ENCODE data around the gene RGS7.

DNA sequence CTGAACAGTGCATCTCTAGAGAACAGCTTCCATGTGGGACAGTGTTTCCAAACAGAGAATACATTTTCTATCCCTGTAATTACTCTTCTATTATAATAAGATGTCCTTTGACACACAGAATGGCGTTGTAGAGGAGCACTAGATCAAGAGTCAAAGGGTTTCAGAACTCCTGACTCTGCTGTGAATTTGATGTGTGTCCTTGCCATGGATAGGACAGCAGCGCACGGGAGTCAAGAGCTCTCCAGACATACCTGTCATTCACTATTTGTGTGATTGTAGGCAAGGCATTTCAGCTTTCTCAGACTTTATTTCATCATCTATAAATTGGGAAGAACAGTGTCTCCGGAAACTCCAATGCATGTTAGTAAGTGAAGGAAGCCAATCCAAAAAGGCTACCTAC is 176.4 kb downstream of the RGS7 start:
- TF ChIP-seq, protein P1, sequence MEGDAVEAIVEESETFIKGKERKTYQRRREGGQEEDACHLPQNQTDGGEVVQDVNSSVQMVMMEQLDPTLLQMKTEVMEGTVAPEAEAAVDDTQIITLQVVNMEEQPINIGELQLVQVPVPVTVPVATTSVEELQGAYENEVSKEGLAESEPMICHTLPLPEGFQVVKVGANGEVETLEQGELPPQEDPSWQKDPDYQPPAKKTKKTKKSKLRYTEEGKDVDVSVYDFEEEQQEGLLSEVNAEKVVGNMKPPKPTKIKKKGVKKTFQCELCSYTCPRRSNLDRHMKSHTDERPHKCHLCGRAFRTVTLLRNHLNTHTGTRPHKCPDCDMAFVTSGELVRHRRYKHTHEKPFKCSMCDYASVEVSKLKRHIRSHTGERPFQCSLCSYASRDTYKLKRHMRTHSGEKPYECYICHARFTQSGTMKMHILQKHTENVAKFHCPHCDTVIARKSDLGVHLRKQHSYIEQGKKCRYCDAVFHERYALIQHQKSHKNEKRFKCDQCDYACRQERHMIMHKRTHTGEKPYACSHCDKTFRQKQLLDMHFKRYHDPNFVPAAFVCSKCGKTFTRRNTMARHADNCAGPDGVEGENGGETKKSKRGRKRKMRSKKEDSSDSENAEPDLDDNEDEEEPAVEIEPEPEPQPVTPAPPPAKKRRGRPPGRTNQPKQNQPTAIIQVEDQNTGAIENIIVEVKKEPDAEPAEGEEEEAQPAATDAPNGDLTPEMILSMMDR (IDR thresholded peaks at IDR 0.05), result no peak
- TF ChIP-seq POLR2A (IDR thresholded peaks at IDR 0.05), result no peak

Data from thyroid gland (tissue), 4 donors.